22Rv1 (cell line): Measurements from ENCODE around the gene NOS3.

ENCODE experiments used
- ZFX ChIP-seq: fragments of 450-650 bp; IDR thresholded peaks from 2 replicates; pipeline ENCODE4 v1.6.1; 2017; ENCODE audit warnings: antibody characterized with exemption, borderline replicate concordance
- TF ChIP-seq, protein P1 (sequence below): fragments of 450-650 bp; IDR thresholded peaks from 2 replicates; pipeline ENCODE4 v1.5.1; 2017; ENCODE audit warnings: mild to moderate bottlenecking

DNA sequence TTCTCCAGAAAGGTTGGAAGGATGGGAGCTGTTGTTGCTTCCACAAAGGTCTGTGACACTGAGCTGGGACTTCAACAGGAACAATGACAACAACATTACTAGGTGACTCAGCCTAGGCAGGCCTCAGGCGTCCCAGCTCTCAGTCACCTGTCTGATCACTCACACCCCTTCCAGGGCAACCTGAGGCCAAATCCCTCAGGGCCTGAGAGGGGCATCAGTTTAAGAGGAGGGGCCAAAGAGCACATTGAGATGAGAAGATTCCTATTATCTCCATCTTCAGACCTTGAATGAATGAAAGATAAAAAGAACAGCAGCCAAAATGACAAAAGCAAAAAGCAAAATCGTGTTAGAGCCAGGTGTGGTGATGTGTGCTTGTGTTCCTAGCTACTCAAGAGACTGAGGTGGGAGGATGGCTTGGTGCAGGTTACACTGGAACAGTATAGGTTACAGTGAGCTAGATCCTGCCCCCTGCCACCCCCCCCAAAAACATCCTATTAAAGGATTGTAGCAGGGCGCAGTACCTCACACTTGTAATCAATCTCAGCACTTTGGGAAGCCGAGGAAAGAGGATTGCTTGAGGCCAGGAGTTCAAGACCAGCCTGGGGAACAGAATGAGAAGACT, 33.7 kb downstream of the NOS3 start, which contains the start of gene ATG9B:
- TF ChIP-seq, protein P1, sequence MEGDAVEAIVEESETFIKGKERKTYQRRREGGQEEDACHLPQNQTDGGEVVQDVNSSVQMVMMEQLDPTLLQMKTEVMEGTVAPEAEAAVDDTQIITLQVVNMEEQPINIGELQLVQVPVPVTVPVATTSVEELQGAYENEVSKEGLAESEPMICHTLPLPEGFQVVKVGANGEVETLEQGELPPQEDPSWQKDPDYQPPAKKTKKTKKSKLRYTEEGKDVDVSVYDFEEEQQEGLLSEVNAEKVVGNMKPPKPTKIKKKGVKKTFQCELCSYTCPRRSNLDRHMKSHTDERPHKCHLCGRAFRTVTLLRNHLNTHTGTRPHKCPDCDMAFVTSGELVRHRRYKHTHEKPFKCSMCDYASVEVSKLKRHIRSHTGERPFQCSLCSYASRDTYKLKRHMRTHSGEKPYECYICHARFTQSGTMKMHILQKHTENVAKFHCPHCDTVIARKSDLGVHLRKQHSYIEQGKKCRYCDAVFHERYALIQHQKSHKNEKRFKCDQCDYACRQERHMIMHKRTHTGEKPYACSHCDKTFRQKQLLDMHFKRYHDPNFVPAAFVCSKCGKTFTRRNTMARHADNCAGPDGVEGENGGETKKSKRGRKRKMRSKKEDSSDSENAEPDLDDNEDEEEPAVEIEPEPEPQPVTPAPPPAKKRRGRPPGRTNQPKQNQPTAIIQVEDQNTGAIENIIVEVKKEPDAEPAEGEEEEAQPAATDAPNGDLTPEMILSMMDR: no peak
- no peak for TF ChIP-seq ZFX
